Neural cell (in vitro differentiated cells): ENCODE data around the gene ACO2. TPM values are rescaled to one million over a fixed set of nuclear protein-coding genes. Genes with fewer than 3 reads are reported as not detected.

Source experiments
- H2AFZ ChIP-seq: fragments of 200-600, 300-800 bp; sonication (generic), shearing (Covaris generic); 2 replicates; pipeline ENCODE4 v1.6.0; 2014; ENCODE audit warnings: low read depth, mild to moderate bottlenecking, antibody characterized with exemption, low read length, moderate library complexity
- H3F3A ChIP-seq: fragments of 200-600 bp; shearing (Covaris generic); 2 replicates; pipeline ENCODE4 v1.6.1; 2016; ENCODE audit warnings: mild to moderate bottlenecking, moderate library complexity, mixed read lengths, antibody characterized with exemption, low read length; ENCODE audit not compliant: insufficient read depth, poor library complexity, severe bottlenecking
- H3K27ac ChIP-seq: fragments of 200-600, 300-800 bp; sonication (generic), shearing (Covaris generic); 2 replicates; pipeline ENCODE4 v1.5.1; 2014; ENCODE audit warnings: mild to moderate bottlenecking, low read length, moderate library complexity
- H3K27me3 ChIP-seq: fragments of 300-800, 200-600 bp; sonication (generic), shearing (Covaris generic); 2 replicates; pipeline ENCODE4 v1.6.0; 2014; ENCODE audit warnings: mild to moderate bottlenecking, low read depth, low read length, moderate library complexity; ENCODE audit not compliant: insufficient read depth
- H3K36me3 ChIP-seq: fragments of 300-800, 200-600 bp; sonication (generic), shearing (Covaris generic); 2 replicates; pipeline ENCODE4 v1.5.1; 2014; ENCODE audit warnings: mild to moderate bottlenecking, antibody characterized with exemption, low read length, moderate library complexity; ENCODE audit not compliant: insufficient read depth
- H3K4me2 ChIP-seq: fragments of 300-800, 200-600 bp; sonication (generic), shearing (Covaris generic); 2 replicates; pipeline ENCODE4 v1.6.0; 2014; ENCODE audit warnings: mild to moderate bottlenecking, low read length
- H3K4me3 ChIP-seq: fragments of 300-800, 200-600 bp; sonication (generic), shearing (Covaris generic); 2 replicates; pipeline ENCODE4 v1.5.1; 2014; ENCODE audit warnings: mild to moderate bottlenecking, low read length, moderate library complexity
- H3K79me2 ChIP-seq: fragments of 200-600 bp; shearing (Covaris generic); replicated peaks from 2 replicates; pipeline ENCODE4 v1.6.0; 2014; ENCODE audit warnings: mild to moderate bottlenecking, low read length, moderate library complexity; ENCODE audit not compliant: insufficient read depth
- H3K9ac ChIP-seq: fragments of 300-800, 200-600 bp; sonication (generic), shearing (Covaris generic); 2 replicates; pipeline ENCODE4 v1.6.1; 2016; ENCODE audit warnings: mild to moderate bottlenecking, low read length, mixed read lengths
- H3K9me2 ChIP-seq: fragments of 200-600 bp; shearing (Covaris generic); 2 replicates; pipeline ENCODE4 v1.6.1; 2016; ENCODE audit warnings: mild to moderate bottlenecking, low read length, mixed read lengths; ENCODE audit not compliant: insufficient read depth
- H3K9me3 ChIP-seq: fragments of 200-600, 300-800 bp; sonication (generic), shearing (Covaris generic); 2 replicates; pipeline ENCODE4 v1.6.1; 2016; ENCODE audit warnings: mild to moderate bottlenecking, mixed run types, low read length, moderate library complexity, mixed read lengths
- H4K20me1 ChIP-seq: fragments of 200-600 bp; shearing (Covaris generic); 2 replicates; pipeline ENCODE4 v1.6.1; 2016; ENCODE audit warnings: mild to moderate bottlenecking, mixed run types; ENCODE audit not compliant: insufficient read depth
- EP300 ChIP-seq: fragments of 450-650 bp; conservative IDR thresholded peaks from 2 replicates; pipeline ENCODE4 v1.6.1; 2014; ENCODE audit warnings: antibody characterized with exemption, mild to moderate bottlenecking, moderate library complexity; ENCODE audit not compliant: poor library complexity, severe bottlenecking
- EZH2 ChIP-seq: fragments of 200-600, 300-800 bp; shearing (Covaris generic), sonication (generic); IDR thresholded peaks from 2 replicates; pipeline ENCODE4 v1.6.1; 2014; ENCODE audit warnings: antibody characterized with exemption, low read length, borderline replicate concordance, mild to moderate bottlenecking; ENCODE audit not compliant: insufficient read depth, poor library complexity, severe bottlenecking
- POLR2AphosphoS5 ChIP-seq: IDR thresholded peaks from 2 replicates; pipeline ENCODE4 v1.6.1; 2012
- RAD21 ChIP-seq: fragments of 450-650 bp; conservative IDR thresholded peaks from 2 replicates; pipeline ENCODE4 v1.6.1; 2014; ENCODE audit warnings: antibody characterized with exemption, mild to moderate bottlenecking, moderate library complexity
- SMC3 ChIP-seq: fragments of 450-650 bp; conservative IDR thresholded peaks from 2 replicates; pipeline ENCODE4 v1.6.1; 2014; ENCODE audit warnings: antibody characterized with exemption, mild to moderate bottlenecking, moderate library complexity; ENCODE audit not compliant: poor library complexity
- polyA plus RNA-seq: library from polyadenylated mRNA; depleted of rRNA; stranded (reverse); fragments of >200 nt; gene quantifications from 2 replicates; pipeline ENCODE4 v1.2.3, GENCODE V29; 2014
- TF ChIP-seq, protein P1 (sequence below): fragments of 450-650 bp; IDR thresholded peaks from 2 replicates; pipeline ENCODE4 v1.5.1; 2014; ENCODE audit warnings: antibody characterized with exemption, mild to moderate bottlenecking, moderate library complexity; ENCODE audit not compliant: poor library complexity, severe bottlenecking

Gene ACO2
- polyA plus RNA-seq, 1 donor from 2014 or later, result 72.3 TPM

DNA sequence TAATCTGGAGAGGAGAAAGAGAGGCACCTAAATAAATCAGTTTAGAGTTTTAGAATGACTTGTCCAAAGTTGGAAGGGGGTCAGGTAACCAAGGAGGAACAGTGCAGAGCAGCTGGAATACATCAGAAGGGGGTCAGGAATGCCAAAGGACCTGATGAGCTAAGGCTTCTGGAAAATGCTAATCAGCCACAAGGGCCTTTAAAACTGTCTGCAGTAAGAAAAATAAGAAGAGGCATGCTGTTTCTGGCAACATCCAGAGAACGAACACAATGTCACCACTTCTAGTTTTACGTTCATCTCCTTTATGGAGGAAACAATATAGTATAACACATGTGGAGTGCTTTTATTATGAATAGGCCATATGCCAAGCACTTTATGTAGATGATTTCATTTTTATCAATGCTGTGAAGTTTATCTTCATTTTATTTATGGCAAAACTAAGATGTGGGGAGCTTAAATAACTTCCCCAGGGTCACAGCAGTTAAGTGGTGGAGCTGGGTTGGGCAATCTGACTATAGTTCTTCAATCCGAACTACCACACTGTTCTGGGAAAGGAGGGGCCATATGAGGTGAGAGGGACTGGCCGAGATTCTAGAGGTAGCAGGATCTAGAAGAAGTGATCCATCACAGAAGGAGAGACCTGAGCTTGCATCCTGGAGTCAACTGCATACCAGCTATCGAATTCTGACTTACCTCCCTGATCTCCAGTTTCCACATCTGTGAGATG is 22.6 kb downstream of the ACO2 start:
- Histone ChIP-seq H3K9ac (no peak overlapping the region), H3K9me3 (no peaks in the 10 kb centered on the region), H3K79me2 (peaks cover 33% of the 10 kb centered on the region), H3K4me3 (no peak overlapping the region), H3K36me3 (no peaks in the 10 kb centered on the region), H4K20me1 (no peaks in the 10 kb centered on the region), H3K27me3 (no peaks in the 10 kb centered on the region), H2AFZ (no peak overlapping the region), H3K9me2 (no peaks in the 10 kb centered on the region), H3F3A (no peaks in the 10 kb centered on the region), H3K27ac (no peak overlapping the region), H3K4me2 (no peak overlapping the region)
- TF ChIP-seq, protein P1, sequence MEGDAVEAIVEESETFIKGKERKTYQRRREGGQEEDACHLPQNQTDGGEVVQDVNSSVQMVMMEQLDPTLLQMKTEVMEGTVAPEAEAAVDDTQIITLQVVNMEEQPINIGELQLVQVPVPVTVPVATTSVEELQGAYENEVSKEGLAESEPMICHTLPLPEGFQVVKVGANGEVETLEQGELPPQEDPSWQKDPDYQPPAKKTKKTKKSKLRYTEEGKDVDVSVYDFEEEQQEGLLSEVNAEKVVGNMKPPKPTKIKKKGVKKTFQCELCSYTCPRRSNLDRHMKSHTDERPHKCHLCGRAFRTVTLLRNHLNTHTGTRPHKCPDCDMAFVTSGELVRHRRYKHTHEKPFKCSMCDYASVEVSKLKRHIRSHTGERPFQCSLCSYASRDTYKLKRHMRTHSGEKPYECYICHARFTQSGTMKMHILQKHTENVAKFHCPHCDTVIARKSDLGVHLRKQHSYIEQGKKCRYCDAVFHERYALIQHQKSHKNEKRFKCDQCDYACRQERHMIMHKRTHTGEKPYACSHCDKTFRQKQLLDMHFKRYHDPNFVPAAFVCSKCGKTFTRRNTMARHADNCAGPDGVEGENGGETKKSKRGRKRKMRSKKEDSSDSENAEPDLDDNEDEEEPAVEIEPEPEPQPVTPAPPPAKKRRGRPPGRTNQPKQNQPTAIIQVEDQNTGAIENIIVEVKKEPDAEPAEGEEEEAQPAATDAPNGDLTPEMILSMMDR, result no peak
- TF ChIP-seq EP300 (no peak), POLR2AphosphoS5 (no peak), RAD21 (no peak), EZH2 (no peak), SMC3 (no peak)

DNA sequence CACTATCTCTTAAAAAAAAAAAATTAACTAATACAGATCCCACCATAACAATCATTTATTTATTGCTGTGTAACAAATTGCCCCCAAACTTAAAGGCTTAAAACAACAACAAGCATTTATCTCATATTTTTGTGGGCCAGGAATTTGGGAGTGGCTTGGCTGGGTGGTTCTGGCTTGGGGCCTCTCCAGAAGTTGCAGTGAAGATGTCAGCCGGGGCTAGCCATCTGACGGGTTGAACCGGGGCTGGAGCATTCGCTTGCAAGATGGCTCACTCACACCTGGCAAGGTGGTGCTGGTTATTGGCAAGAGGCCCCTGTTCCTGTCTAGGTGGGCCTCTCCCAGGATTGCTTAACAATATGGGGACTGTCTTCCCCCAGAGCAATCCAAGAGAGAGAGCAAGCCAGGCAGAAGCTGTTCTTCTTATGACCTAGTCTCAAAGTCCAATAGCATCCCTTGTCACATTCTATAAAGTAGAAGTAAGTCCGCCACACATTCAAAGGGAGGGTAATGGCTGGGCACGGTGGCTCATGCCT is 29.5 kb downstream of the ACO2 start:
- H2AFZ ChIP-seq, result no peak overlapping the region
- no peak overlapping the region for H3K4me3 ChIP-seq
- no peaks in the 10 kb centered on the region for H4K20me1 ChIP-seq
- H3K27ac ChIP-seq, result no peak overlapping the region
- no peaks in the 10 kb centered on the region for H3K27me3 ChIP-seq
- H3K36me3 ChIP-seq, result no peaks in the 10 kb centered on the region
- H3K4me2 ChIP-seq, result no peak overlapping the region
- peaks cover 3% of the 10 kb centered on the region for H3K79me2 ChIP-seq
- TF ChIP-seq POLR2AphosphoS5 (no peak), RAD21 (no peak)
- H3K9me2 ChIP-seq, result no peaks in the 10 kb centered on the region
- H3K9me3 ChIP-seq, result no peaks in the 10 kb centered on the region
- H3F3A ChIP-seq, result no peaks in the 10 kb centered on the region
- no peak overlapping the region for H3K9ac ChIP-seq

DNA sequence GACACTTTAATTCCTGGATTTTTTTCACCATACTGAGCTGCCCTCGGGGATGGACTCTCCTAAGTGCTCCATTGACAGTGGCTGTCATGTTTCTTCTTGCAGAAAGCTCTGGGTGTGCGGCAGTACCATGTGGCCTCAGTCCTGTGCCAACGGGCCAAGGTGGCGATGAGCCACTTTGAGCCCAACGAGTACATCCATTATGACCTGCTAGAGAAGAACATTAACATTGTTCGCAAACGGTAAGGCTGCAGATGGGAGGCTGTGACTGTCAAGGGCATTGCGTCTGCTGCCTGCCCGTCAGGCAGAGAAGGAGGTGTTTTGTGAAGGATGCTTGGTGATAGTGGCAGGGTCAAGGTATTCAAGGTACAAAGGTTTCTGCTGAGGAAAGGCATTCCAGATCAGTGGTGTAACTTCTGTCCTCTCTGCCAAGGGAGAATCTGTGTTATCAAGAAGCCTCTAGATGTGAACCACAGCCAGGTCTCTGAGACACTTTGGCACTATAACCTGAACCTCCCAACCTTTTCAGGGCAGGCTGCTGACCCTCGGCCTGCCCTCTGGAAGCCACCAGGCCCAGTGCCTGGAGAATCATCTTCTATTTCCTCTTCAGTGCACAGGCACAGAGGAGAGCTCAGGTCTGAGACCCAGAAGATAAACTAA is 30.8 kb downstream of the ACO2 start:
- Histone ChIP-seq H3K9me3 (no peaks in the 10 kb centered on the region), H3K9ac (no peak overlapping the region), H3K4me2 (no peak overlapping the region), H4K20me1 (no peaks in the 10 kb centered on the region), H3K36me3 (no peaks in the 10 kb centered on the region), H3K79me2 (no peaks in the 10 kb centered on the region), H3K27me3 (no peaks in the 10 kb centered on the region), H3F3A (no peaks in the 10 kb centered on the region), H3K9me2 (no peaks in the 10 kb centered on the region), H3K4me3 (no peak overlapping the region), H3K27ac (no peak overlapping the region), H2AFZ (no peak overlapping the region)
- TF ChIP-seq POLR2AphosphoS5, result no peak
- no peak for TF ChIP-seq EZH2
- no peak for TF ChIP-seq RAD21
